K562 (cell line): Measurements from ENCODE around the gene STUM. TPM values are rescaled to one million over a fixed set of nuclear protein-coding genes. Genes with fewer than 3 reads are reported as not detected.

Source experiments
- ATAC-seq: fragments of 200-7000 bp; cut with Tn5 transposase; 3 replicates; pipeline ENCODE4 v1.9.1; 2020; ENCODE audit warnings: moderate library complexity
- BruUV-seq: library from RNA; stranded (reverse); fragments of 400-500 nt; replicated peaks from 2 replicates; lab custom pipeline; 2021; lab: Mats Ljungman, UMichigan
- CTCF ChIA-PET: fragments of 300-600 bp; formaldehyde crosslinking; extraction: SDS; loops from one replicate; lab custom pipeline; 2021; ENCODE audit warnings: low intra/inter-chr PET ratio; lab: Yijun Ruan, JAX
- POLR2A ChIA-PET: fragments of 300-600, 350-650 bp; sonication (Branson Sonifier 250); formaldehyde crosslinking; extraction: SDS; loops from one replicate; lab custom pipeline; 2021; ENCODE audit warnings: antibody characterized with exemption, inconsistent platforms; lab: Yijun Ruan, JAX
- DNase-seq, 4 experiments: peaks; one replicate each; pipeline versions ENCODE4 v3.0.0 to v3.0.0-alpha.2; 2011 to 2018; ENCODE audit warnings: low spot score in 3 of 4, mixed read lengths in 3 of 4; ENCODE audit errors: extremely low read depth in 1 of 4
- FAIRE-seq: peaks from 2 replicates; lab custom pipeline; 2011; peaks lifted over from hg19 to GRCh38; lab: Jason Lieb, UNC
- H2AFZ ChIP-seq: 2 replicates; pipeline ENCODE4 v1.6.0; 2011; ENCODE audit warnings: low read depth, low read length, control low read depth, inconsistent platforms
- H3K27ac ChIP-seq: fragments of 200-600 bp; 3 replicates; pipeline ENCODE4 v1.8.0; 2011; ENCODE audit warnings: low read depth, mild to moderate bottlenecking, control low read depth, inconsistent platforms, low read length, moderate library complexity, mixed read lengths; ENCODE audit errors: extremely low read depth
- H3K27me3 ChIP-seq, 2 experiments: fragments of 300-600 bp in 1 of 2; 2 replicates in 1 of 2; 3 replicates in 1 of 2; pipeline versions ENCODE4 v1.6.0 to v1.8.0; 2011; ENCODE audit warnings: inconsistent platforms in 2 of 2, low read length in 2 of 2, mild to moderate bottlenecking in 1 of 2, mixed read lengths in 1 of 2, moderate library complexity in 1 of 2; ENCODE audit not compliant: control insufficient read depth in 2 of 2, insufficient read depth in 2 of 2
- H3K36me3 ChIP-seq: fragments of 300-600 bp; 3 replicates; pipeline ENCODE4 v1.8.0; 2011; ENCODE audit warnings: mild to moderate bottlenecking, low read length, inconsistent platforms; ENCODE audit not compliant: control insufficient read depth, insufficient read depth
- H3K4me1 ChIP-seq, 2 experiments: fragments of 200-600 bp in 1 of 2; replicated peaks in 1 of 2; 2 replicates in 1 of 2; 3 replicates in 1 of 2; pipeline versions ENCODE4 v1.5.1 to v1.8.0; 2011; ENCODE audit warnings: inconsistent platforms in 2 of 2, low read length in 2 of 2, mild to moderate bottlenecking in 1 of 2, mixed read lengths in 1 of 2, moderate library complexity in 1 of 2; ENCODE audit not compliant: control insufficient read depth in 2 of 2, insufficient read depth in 2 of 2
- H3K4me2 ChIP-seq: 2 replicates; pipeline ENCODE4 v1.6.1; 2011; ENCODE audit warnings: low read length, control low read depth, inconsistent platforms, mixed read lengths; ENCODE audit not compliant: insufficient read depth
- H3K4me3 ChIP-seq: fragments of 200-600 bp; sonication (generic), shearing (Covaris generic); 2 replicates; pipeline ENCODE4 v1.5.1; 2016; ENCODE audit warnings: control low read depth, inconsistent platforms
- H3K79me2 ChIP-seq: fragments of 200-600 bp; 3 replicates; pipeline ENCODE4 v1.8.0; 2011; ENCODE audit warnings: low read length, inconsistent platforms; ENCODE audit not compliant: control insufficient read depth, insufficient read depth
- H3K9ac ChIP-seq, 2 experiments: 2 replicates each; pipeline versions ENCODE4 v1.6.0 to v1.6.1; 2011; ENCODE audit warnings: low read depth in 2 of 2, low read length in 2 of 2, control low read depth in 1 of 2, inconsistent platforms in 1 of 2, mild to moderate bottlenecking in 1 of 2, mixed read lengths in 1 of 2; ENCODE audit not compliant: insufficient read depth in 1 of 2
- H3K9me1 ChIP-seq: one replicate; pipeline ENCODE4 v1.6.0; 2011; ENCODE audit warnings: inconsistent platforms, mild to moderate bottlenecking, low read length, moderate library complexity; ENCODE audit not compliant: control insufficient read depth, insufficient read depth
- H3K9me3 ChIP-seq: replicated peaks from 2 replicates; pipeline ENCODE4 v1.5.1; 2011; ENCODE audit warnings: low read depth, low read length, inconsistent platforms; ENCODE audit not compliant: control insufficient read depth, insufficient read depth
- H4K20me1 ChIP-seq: replicated peaks from 2 replicates; pipeline ENCODE4 v1.6.1; 2011; ENCODE audit warnings: low read length, inconsistent platforms, mixed read lengths; ENCODE audit not compliant: control insufficient read depth, insufficient read depth
- ADNP ChIP-seq: fragments of 200-800 bp; sonication (Bioruptor generic); IDR thresholded peaks from 2 replicates; pipeline ENCODE4 v1.6.1; 2016; ENCODE audit warnings: missing genetic modification characterization, missing compliant biosample characterization
- CBFA2T3 ChIP-seq: fragments of 450-650 bp; IDR thresholded peaks from 2 replicates; pipeline ENCODE4 v1.6.1; 2017
- CGGBP1 ChIP-seq: fragments of 250-450 bp; sonication (Bioruptor Pico); IDR thresholded peaks from 2 replicates; pipeline ENCODE4 v1.9.0; 2021; ENCODE audit warnings: mild to moderate bottlenecking
- FOXJ3 ChIP-seq: sonication (generic); formaldehyde crosslinking; IDR thresholded peaks from 2 replicates; pipeline ENCODE4 v1.4.0; 2020; ENCODE audit warnings: mild to moderate bottlenecking, missing genetic modification reagents
- ID3 ChIP-seq, 2 experiments: fragments of 250-450 bp in 1 of 2; fragments of 450-650 bp in 1 of 2; sonication (Bioruptor Pico) in 1 of 2; IDR thresholded peaks; 2 replicates each; pipeline versions ENCODE4 v1.6.1 to v1.8.0; 2016 to 2021; ENCODE audit warnings: mild to moderate bottlenecking in 2 of 2, moderate library complexity in 2 of 2, missing compliant biosample characterization in 1 of 2, missing genetic modification characterization in 1 of 2
- MAFG ChIP-seq: fragments of 450-650 bp; conservative IDR thresholded peaks from 2 replicates; pipeline ENCODE4 v1.6.1; 2016; ENCODE audit warnings: missing genetic modification characterization, missing compliant biosample characterization
- NELFE ChIP-seq: IDR thresholded peaks from 2 replicates; pipeline ENCODE4 v1.6.1; 2011; ENCODE audit warnings: mild to moderate bottlenecking; ENCODE audit not compliant: insufficient read depth, insufficient read length
- PURB ChIP-seq: sonication (generic); formaldehyde crosslinking; IDR thresholded peaks from 2 replicates; pipeline ENCODE4 v1.9.0; 2021; ENCODE audit warnings: low read depth, mild to moderate bottlenecking, missing genetic modification reagents
- RBM25 ChIP-seq: fragments of 200-400 bp; formaldehyde crosslinking; IDR thresholded peaks from 2 replicates; pipeline ENCODE4 v1.6.1; 2018; ENCODE audit warnings: low read length, low read depth, moderate library complexity; ENCODE audit not compliant: severe bottlenecking
- TCF7 ChIP-seq: sonication (generic); IDR thresholded peaks from 2 replicates; pipeline ENCODE4 v1.6.1; 2016; ENCODE audit warnings: antibody characterized with exemption, borderline replicate concordance
- ZBED1 ChIP-seq: IDR thresholded peaks from 2 replicates; pipeline ENCODE4 v1.6.1; 2014
- ZC3H4 ChIP-seq: sonication (generic); formaldehyde crosslinking; IDR thresholded peaks from 2 replicates; pipeline ENCODE4 v1.9.0; 2021; ENCODE audit warnings: missing genetic modification reagents, borderline replicate concordance
- ZNF512 ChIP-seq: IDR thresholded peaks from 2 replicates; pipeline ENCODE4 v1.6.1; 2016; ENCODE audit warnings: missing genetic modification characterization, missing compliant biosample characterization
- in situ Hi-C: fragments of 300-500 bp; cut with MboI; formaldehyde crosslinking; loops from 4 replicates; pipeline ENCODE4 v1.15.0; 2018; ENCODE audit warnings: inconsistent platforms, mixed read lengths
- intact Hi-C: fragments of 100-400 bp; cut with micrococcal nuclease; formaldehyde crosslinking; loops from 2 replicates; pipeline ENCODE4 v1.14.2; 2022
- polyA plus RNA-seq, 8 experiments: library from polyadenylated mRNA; depleted of rRNA in 4 of 8; stranded (reverse) in 5 of 8; unstranded in 3 of 8; fragments of >200 nt; fragmentation: Nextera tagmentation in 2 of 8; fragmentation: Illumina TruSeq in 1 of 8; extraction: Ambion mirVana in 2 of 8; extraction: Trizol in 1 of 8; gene quantifications; 2 replicates each; pipeline versions ENCODE4 v1.2.1 to v1.2.3, GENCODE V29; 2011 to 2014; ENCODE audit warnings: inconsistent platforms in 1 of 8, missing spikeins in 1 of 8
- total RNA-seq, 7 experiments: library from RNA; depleted of rRNA in 6 of 7; stranded (reverse); fragments of >200 nt in 6 of 7; fragmentation: Illumina TruSeq in 2 of 7; extraction: Trizol in 2 of 7; gene quantifications; 2 replicates each; pipeline versions ENCODE4 v1.2.1 to v1.2.3, GENCODE V29; 2011 to 2021; ENCODE audit warnings: low replicate concordance in 1 of 7
- TF ChIP-seq, protein P1 (sequence below): fragments of 250-450 bp; sonication (Bioruptor Pico); IDR thresholded peaks from 2 replicates; pipeline ENCODE4 v1.9.0; 2021; ENCODE audit warnings: mild to moderate bottlenecking, inconsistent platforms
- TF ChIP-seq, protein P2 (sequence below): fragments of 450-650 bp; formaldehyde crosslinking; conservative IDR thresholded peaks from 2 replicates; pipeline ENCODE4 v1.4.0; 2022; ENCODE audit warnings: mild to moderate bottlenecking, missing genetic modification characterization

The STUM gene
- total and polyA plus RNA-seq, 9 of the 15 experiments (the other 6 are each of a cell fraction or from before 2014, with no cell fraction given): not detected

- TF ChIP-seq ZC3H4 (no peak), ID3 (CRISPR knock-in tag; IDR thresholded peaks at IDR 0.05) (no peak), ID3 (tag; IDR thresholded peaks at IDR 0.05) (no peak), NELFE (no peak)
Measured at GRCh38 chr1:226523646-226524406, 24.7 kb upstream of the STUM start (continued).

DNA sequence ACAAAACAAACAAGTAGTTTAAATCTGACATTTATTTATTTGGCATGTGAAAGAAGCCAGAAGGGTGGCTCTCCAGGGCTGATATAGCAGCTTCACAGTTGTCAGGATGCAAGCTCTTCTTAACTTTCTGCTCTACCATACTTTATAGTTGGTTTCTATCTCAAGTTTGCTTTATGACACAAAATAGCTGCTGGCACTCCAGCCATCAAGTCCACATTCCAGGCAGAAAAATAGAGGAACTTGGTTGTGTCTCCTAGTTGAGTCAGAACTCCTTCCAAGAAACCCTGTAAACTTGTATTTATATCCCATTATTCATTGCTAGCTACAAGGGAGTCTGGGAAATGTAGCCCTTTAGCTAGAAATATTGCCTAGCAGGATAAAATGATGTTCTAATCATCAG, 24.0 kb upstream of the STUM start:
- ChIA-PET CTCF (no interaction called here), POLR2A (interaction anchor here (0.9 kb wide), 1 partner anchor 9 kb away, joined by 3 read pairs; no protein-coding TSS in a partner anchor)
- intact Hi-C loops: no loop called here
- in situ Hi-C loops: no loop called here
- no peak overlapping the region for H3K9ac ChIP-seq
- DNase-seq: no peak
- H3K9me1 ChIP-seq: no peaks in the 10 kb centered on the region
- no peaks in the 10 kb centered on the region for H3K9me3 ChIP-seq
- no peak overlapping the region for H3K27ac ChIP-seq
- BruUV-seq: no TSS peak
- peaks cover 11 to 60% of the 10 kb centered on the region in 2 experiments; a peak in 4 of 5 replicates for H3K27me3 ChIP-seq
- no peak overlapping the region for H3K4me2 ChIP-seq
- H3K4me3 ChIP-seq: no peak overlapping the region
- no peak for ATAC-seq
- H3K4me1 ChIP-seq: peaks cover 0 to 5% of the 10 kb centered on the region in 2 experiments; a peak in 2 of 5 replicates
- H3K36me3 ChIP-seq: no peaks in the 10 kb centered on the region
- no peak for FAIRE-seq
- H3K79me2 ChIP-seq: no peaks in the 10 kb centered on the region
- no peaks in the 10 kb centered on the region for H4K20me1 ChIP-seq
- no peak overlapping the region for H2AFZ ChIP-seq
- TF ChIP-seq, protein P1, sequence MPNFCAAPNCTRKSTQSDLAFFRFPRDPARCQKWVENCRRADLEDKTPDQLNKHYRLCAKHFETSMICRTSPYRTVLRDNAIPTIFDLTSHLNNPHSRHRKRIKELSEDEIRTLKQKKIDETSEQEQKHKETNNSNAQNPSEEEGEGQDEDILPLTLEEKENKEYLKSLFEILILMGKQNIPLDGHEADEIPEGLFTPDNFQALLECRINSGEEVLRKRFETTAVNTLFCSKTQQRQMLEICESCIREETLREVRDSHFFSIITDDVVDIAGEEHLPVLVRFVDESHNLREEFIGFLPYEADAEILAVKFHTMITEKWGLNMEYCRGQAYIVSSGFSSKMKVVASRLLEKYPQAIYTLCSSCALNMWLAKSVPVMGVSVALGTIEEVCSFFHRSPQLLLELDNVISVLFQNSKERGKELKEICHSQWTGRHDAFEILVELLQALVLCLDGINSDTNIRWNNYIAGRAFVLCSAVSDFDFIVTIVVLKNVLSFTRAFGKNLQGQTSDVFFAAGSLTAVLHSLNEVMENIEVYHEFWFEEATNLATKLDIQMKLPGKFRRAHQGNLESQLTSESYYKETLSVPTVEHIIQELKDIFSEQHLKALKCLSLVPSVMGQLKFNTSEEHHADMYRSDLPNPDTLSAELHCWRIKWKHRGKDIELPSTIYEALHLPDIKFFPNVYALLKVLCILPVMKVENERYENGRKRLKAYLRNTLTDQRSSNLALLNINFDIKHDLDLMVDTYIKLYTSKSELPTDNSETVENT: no peak
- TF ChIP-seq PURB (no peak), TCF7 (no peak), ZNF512 (no peak), CGGBP1 (CRISPR knock-in tag) (no peak), FOXJ3 (no peak), ADNP (0 out of 2 replicates have a peak, but pooled peaks have one; percentile 23), RBM25 (peak; percentile 98), ZBED1 (no peak), CBFA2T3 (no peak), MAFG (tag) (no peak)
- TF ChIP-seq, protein P2, sequence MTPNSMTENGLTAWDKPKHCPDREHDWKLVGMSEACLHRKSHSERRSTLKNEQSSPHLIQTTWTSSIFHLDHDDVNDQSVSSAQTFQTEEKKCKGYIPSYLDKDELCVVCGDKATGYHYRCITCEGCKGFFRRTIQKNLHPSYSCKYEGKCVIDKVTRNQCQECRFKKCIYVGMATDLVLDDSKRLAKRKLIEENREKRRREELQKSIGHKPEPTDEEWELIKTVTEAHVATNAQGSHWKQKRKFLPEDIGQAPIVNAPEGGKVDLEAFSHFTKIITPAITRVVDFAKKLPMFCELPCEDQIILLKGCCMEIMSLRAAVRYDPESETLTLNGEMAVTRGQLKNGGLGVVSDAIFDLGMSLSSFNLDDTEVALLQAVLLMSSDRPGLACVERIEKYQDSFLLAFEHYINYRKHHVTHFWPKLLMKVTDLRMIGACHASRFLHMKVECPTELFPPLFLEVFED (CRISPR knock-in tag): no peak
